PC-9 (cell line): ENCODE results near the gene SCRN2.

Experiments used
- EZH2 ChIP-seq: fragments of 200-600 bp; sonication (generic); IDR thresholded peaks from 2 replicates; pipeline ENCODE4 v1.8.0; 2017; ENCODE audit warnings: antibody characterized with exemption, low read depth
- TF ChIP-seq, protein P1 (sequence below): fragments of 200-600 bp; sonication (generic); conservative IDR thresholded peaks from 2 replicates; pipeline ENCODE4 v1.6.1; 2017; ENCODE audit warnings: mixed run types, antibody characterized with exemption, mild to moderate bottlenecking, moderate library complexity

GRCh38 chr17:47872651-47873161, 31.6 kb upstream of the SCRN2 start:
- TF ChIP-seq, protein P1, sequence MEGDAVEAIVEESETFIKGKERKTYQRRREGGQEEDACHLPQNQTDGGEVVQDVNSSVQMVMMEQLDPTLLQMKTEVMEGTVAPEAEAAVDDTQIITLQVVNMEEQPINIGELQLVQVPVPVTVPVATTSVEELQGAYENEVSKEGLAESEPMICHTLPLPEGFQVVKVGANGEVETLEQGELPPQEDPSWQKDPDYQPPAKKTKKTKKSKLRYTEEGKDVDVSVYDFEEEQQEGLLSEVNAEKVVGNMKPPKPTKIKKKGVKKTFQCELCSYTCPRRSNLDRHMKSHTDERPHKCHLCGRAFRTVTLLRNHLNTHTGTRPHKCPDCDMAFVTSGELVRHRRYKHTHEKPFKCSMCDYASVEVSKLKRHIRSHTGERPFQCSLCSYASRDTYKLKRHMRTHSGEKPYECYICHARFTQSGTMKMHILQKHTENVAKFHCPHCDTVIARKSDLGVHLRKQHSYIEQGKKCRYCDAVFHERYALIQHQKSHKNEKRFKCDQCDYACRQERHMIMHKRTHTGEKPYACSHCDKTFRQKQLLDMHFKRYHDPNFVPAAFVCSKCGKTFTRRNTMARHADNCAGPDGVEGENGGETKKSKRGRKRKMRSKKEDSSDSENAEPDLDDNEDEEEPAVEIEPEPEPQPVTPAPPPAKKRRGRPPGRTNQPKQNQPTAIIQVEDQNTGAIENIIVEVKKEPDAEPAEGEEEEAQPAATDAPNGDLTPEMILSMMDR = no peak
- TF ChIP-seq EZH2 = no peak
